MM.1S (cell line): ENCODE results near the gene OR8S1.

Experiments used
- DNase-seq: peaks from one replicate; pipeline ENCODE4 v3.0.0-alpha.2; 2015
- H2AFZ ChIP-seq: fragments of 300-600 bp; sonication (generic); 2 replicates; pipeline ENCODE4 v1.6.0; 2016; ENCODE audit warnings: antibody characterized with exemption, low read length
- H3F3A ChIP-seq: fragments of 300-600 bp; sonication (generic); 2 replicates; pipeline ENCODE4 v1.6.1; 2016; ENCODE audit warnings: mild to moderate bottlenecking, antibody characterized with exemption, low read length, moderate library complexity, mixed read lengths; ENCODE audit not compliant: insufficient read depth
- H3K27ac ChIP-seq: fragments of 300-600 bp; sonication (generic); 2 replicates; pipeline ENCODE4 v1.5.1; 2016; ENCODE audit warnings: mild to moderate bottlenecking, low read length
- H3K27me3 ChIP-seq: fragments of 300-600 bp; sonication (generic); replicated peaks from 2 replicates; pipeline ENCODE4 v1.6.0; 2016; ENCODE audit warnings: low read length; ENCODE audit not compliant: insufficient read depth
- H3K36me3 ChIP-seq: fragments of 300-600 bp; sonication (generic); replicated peaks from 2 replicates; pipeline ENCODE4 v1.6.1; 2016; ENCODE audit warnings: mild to moderate bottlenecking, low read length, mixed read lengths; ENCODE audit not compliant: insufficient read depth
- H3K4me1 ChIP-seq: fragments of 300-600 bp; sonication (generic); 2 replicates; pipeline ENCODE4 v1.6.1; 2016; ENCODE audit warnings: low read length, mixed read lengths
- H3K4me2 ChIP-seq: fragments of 300-600 bp; sonication (generic); 2 replicates; pipeline ENCODE4 v1.6.0; 2016; ENCODE audit warnings: low read depth, low read length
- H3K4me3 ChIP-seq: fragments of 300-600 bp; sonication (generic); 2 replicates; pipeline ENCODE4 v1.5.1; 2016; ENCODE audit warnings: low read length, mixed read lengths
- H3K79me2 ChIP-seq: fragments of 300-600 bp; sonication (generic); 2 replicates; pipeline ENCODE4 v1.6.1; 2016; ENCODE audit warnings: mixed run types, low read length, mixed read lengths
- H3K9ac ChIP-seq: fragments of 300-600 bp; sonication (generic); 2 replicates; pipeline ENCODE4 v1.6.1; 2016; ENCODE audit warnings: low read length, mixed read lengths
- H3K9me2 ChIP-seq: fragments of 300-600 bp; sonication (generic); replicated peaks from 2 replicates; pipeline ENCODE4 v1.6.1; 2016; ENCODE audit warnings: mild to moderate bottlenecking, low read length, mixed read lengths; ENCODE audit not compliant: insufficient read depth
- H3K9me3 ChIP-seq: fragments of 300-600 bp; sonication (generic); replicated peaks from 2 replicates; pipeline ENCODE4 v1.6.1; 2016; ENCODE audit warnings: mild to moderate bottlenecking, low read length, mixed read lengths; ENCODE audit not compliant: insufficient read depth
- H4K20me1 ChIP-seq: fragments of 300-600 bp; sonication (generic); 2 replicates; pipeline ENCODE4 v1.6.1; 2016; ENCODE audit warnings: mild to moderate bottlenecking, low read length, moderate library complexity, mixed read lengths; ENCODE audit not compliant: insufficient read depth
- EZH2 ChIP-seq: fragments of 300-600 bp; sonication (generic); optimal IDR thresholded peaks from 2 replicates; pipeline ENCODE3; 2017; ENCODE audit warnings: low read depth, mild to moderate bottlenecking, antibody characterized with exemption, low read length, mixed read lengths
- EZH2phosphoT487 ChIP-seq: fragments of 300-600 bp; sonication (generic); IDR thresholded peaks from 2 replicates; pipeline ENCODE4 v1.6.1; 2018; ENCODE audit warnings: antibody characterized with exemption, low read length
- TF ChIP-seq, protein P1 (sequence below): fragments of 300-600 bp; sonication (generic); IDR thresholded peaks from 2 replicates; pipeline ENCODE4 v1.5.1; 2016; ENCODE audit warnings: antibody characterized with exemption, low read length, mixed read lengths

OR8S1 gene

GRCh38 chr12:48569946-48570345 lies 44.5 kb downstream of the OR8S1 start, which contains the start of gene LALBA:
Gene LALBA (minus strand): TSS chr12:48570046. CDS start chr12:48570020, 26 bp downstream.
- no peak for DNase-seq
- Histone ChIP-seq H3F3A (no peaks in the 10 kb centered on the region), H3K36me3 (no peaks in the 10 kb centered on the region), H3K9ac (no peak within 1 kb of the TSS), H3K9me2 (no peaks in the 10 kb centered on the region), H3K27me3 (no peaks in the 10 kb centered on the region), H4K20me1 (no peaks in the 10 kb centered on the region), H2AFZ (no peak within 1 kb of the TSS), H3K4me2 (no peak within 1 kb of the TSS), H3K9me3 (no peaks in the 10 kb centered on the region), H3K4me1 (no peaks in the 10 kb centered on the region), H3K27ac (no peak within 1 kb of the TSS), H3K4me3 (no peak within 1 kb of the TSS), H3K79me2 (no peaks in the 10 kb centered on the region)
- TF ChIP-seq EZH2, result no peak
- TF ChIP-seq, protein P1, sequence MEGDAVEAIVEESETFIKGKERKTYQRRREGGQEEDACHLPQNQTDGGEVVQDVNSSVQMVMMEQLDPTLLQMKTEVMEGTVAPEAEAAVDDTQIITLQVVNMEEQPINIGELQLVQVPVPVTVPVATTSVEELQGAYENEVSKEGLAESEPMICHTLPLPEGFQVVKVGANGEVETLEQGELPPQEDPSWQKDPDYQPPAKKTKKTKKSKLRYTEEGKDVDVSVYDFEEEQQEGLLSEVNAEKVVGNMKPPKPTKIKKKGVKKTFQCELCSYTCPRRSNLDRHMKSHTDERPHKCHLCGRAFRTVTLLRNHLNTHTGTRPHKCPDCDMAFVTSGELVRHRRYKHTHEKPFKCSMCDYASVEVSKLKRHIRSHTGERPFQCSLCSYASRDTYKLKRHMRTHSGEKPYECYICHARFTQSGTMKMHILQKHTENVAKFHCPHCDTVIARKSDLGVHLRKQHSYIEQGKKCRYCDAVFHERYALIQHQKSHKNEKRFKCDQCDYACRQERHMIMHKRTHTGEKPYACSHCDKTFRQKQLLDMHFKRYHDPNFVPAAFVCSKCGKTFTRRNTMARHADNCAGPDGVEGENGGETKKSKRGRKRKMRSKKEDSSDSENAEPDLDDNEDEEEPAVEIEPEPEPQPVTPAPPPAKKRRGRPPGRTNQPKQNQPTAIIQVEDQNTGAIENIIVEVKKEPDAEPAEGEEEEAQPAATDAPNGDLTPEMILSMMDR, result no peak
- no peak for TF ChIP-seq EZH2phosphoT487

DNA sequence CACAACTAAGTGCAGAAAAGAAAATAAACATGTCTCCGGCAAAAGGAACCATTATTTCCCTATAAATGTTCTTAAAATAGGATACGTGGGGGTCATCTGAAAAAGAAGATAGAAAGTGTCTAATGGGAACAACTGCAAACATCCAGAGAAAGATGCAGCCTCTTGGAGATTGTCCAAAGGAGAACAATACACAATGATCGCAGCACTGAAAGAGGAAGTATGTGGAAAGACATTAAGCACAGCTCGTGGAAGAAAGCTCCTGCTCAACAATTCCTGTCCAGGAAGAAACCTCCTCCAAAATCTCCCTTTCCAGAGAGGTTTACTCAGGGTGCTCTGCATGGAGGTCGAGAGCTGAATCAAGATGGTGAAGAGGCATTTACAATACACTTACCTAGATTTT lies 46.9 kb downstream of the OR8S1 start:
- Histone ChIP-seq H2AFZ (no peak overlapping the region), H3K9me2 (no peaks in the 10 kb centered on the region), H3K9me3 (no peaks in the 10 kb centered on the region), H3K27me3 (no peaks in the 10 kb centered on the region), H3K79me2 (no peaks in the 10 kb centered on the region), H3K4me1 (no peaks in the 10 kb centered on the region), H3K9ac (no peak overlapping the region), H3K4me2 (no peak overlapping the region), H4K20me1 (no peaks in the 10 kb centered on the region), H3F3A (no peaks in the 10 kb centered on the region), H3K27ac (no peak overlapping the region), H3K36me3 (no peaks in the 10 kb centered on the region), H3K4me3 (no peak overlapping the region)
- TF ChIP-seq, protein P1, result no peak
- TF ChIP-seq EZH2 (no peak), EZH2phosphoT487 (no peak)
- DNase-seq, result no peak
